K562 (cell line): Measurements from ENCODE around the gene NRXN3. TPM values are rescaled to one million over a fixed set of nuclear protein-coding genes. Genes with fewer than 3 reads are reported as not detected.
A peak's percentile ranks its signal among the peaks of the same experiment; 100 is the strongest.

Experiments
- ATAC-seq: fragments of 200-7000 bp; cut with Tn5 transposase; 3 replicates; pipeline ENCODE4 v1.9.1; 2020; ENCODE audit warnings: moderate library complexity
- BruUV-seq: library from RNA; stranded (reverse); fragments of 400-500 nt; replicated peaks from 2 replicates; lab custom pipeline; 2021; lab: Mats Ljungman, UMichigan
- CTCF ChIA-PET: fragments of 300-600 bp; formaldehyde crosslinking; extraction: SDS; loops from one replicate; lab custom pipeline; 2021; ENCODE audit warnings: low intra/inter-chr PET ratio; lab: Yijun Ruan, JAX
- POLR2A ChIA-PET: fragments of 300-600, 350-650 bp; sonication (Branson Sonifier 250); formaldehyde crosslinking; extraction: SDS; loops from one replicate; lab custom pipeline; 2021; ENCODE audit warnings: antibody characterized with exemption, inconsistent platforms; lab: Yijun Ruan, JAX
- DNase-seq, 4 experiments: peaks; one replicate each; pipeline versions ENCODE4 v3.0.0 to v3.0.0-alpha.2; 2011 to 2018; ENCODE audit warnings: low spot score in 3 of 4, mixed read lengths in 3 of 4; ENCODE audit errors: extremely low read depth in 1 of 4
- FAIRE-seq: peaks from 2 replicates; lab custom pipeline; 2011; peaks lifted over from hg19 to GRCh38; lab: Jason Lieb, UNC
- H2AFZ ChIP-seq: 2 replicates; pipeline ENCODE4 v1.6.0; 2011; ENCODE audit warnings: low read depth, low read length, control low read depth, inconsistent platforms
- H3K27ac ChIP-seq: fragments of 200-600 bp; 3 replicates; pipeline ENCODE4 v1.8.0; 2011; ENCODE audit warnings: low read depth, mild to moderate bottlenecking, control low read depth, inconsistent platforms, low read length, moderate library complexity, mixed read lengths; ENCODE audit errors: extremely low read depth
- H3K27me3 ChIP-seq, 2 experiments: fragments of 300-600 bp in 1 of 2; 2 replicates in 1 of 2; 3 replicates in 1 of 2; pipeline versions ENCODE4 v1.6.0 to v1.8.0; 2011; ENCODE audit warnings: inconsistent platforms in 2 of 2, low read length in 2 of 2, mild to moderate bottlenecking in 1 of 2, mixed read lengths in 1 of 2, moderate library complexity in 1 of 2; ENCODE audit not compliant: control insufficient read depth in 2 of 2, insufficient read depth in 2 of 2
- H3K36me3 ChIP-seq: fragments of 300-600 bp; 3 replicates; pipeline ENCODE4 v1.8.0; 2011; ENCODE audit warnings: mild to moderate bottlenecking, low read length, inconsistent platforms; ENCODE audit not compliant: control insufficient read depth, insufficient read depth
- H3K4me1 ChIP-seq, 2 experiments: fragments of 200-600 bp in 1 of 2; replicated peaks in 1 of 2; 2 replicates in 1 of 2; 3 replicates in 1 of 2; pipeline versions ENCODE4 v1.5.1 to v1.8.0; 2011; ENCODE audit warnings: inconsistent platforms in 2 of 2, low read length in 2 of 2, mild to moderate bottlenecking in 1 of 2, mixed read lengths in 1 of 2, moderate library complexity in 1 of 2; ENCODE audit not compliant: control insufficient read depth in 2 of 2, insufficient read depth in 2 of 2
- H3K4me2 ChIP-seq: 2 replicates; pipeline ENCODE4 v1.6.1; 2011; ENCODE audit warnings: low read length, control low read depth, inconsistent platforms, mixed read lengths; ENCODE audit not compliant: insufficient read depth
- H3K4me3 ChIP-seq: fragments of 200-600 bp; sonication (generic), shearing (Covaris generic); 2 replicates; pipeline ENCODE4 v1.5.1; 2016; ENCODE audit warnings: control low read depth, inconsistent platforms
- H3K79me2 ChIP-seq: fragments of 200-600 bp; 3 replicates; pipeline ENCODE4 v1.8.0; 2011; ENCODE audit warnings: low read length, inconsistent platforms; ENCODE audit not compliant: control insufficient read depth, insufficient read depth
- H3K9ac ChIP-seq, 2 experiments: 2 replicates each; pipeline versions ENCODE4 v1.6.0 to v1.6.1; 2011; ENCODE audit warnings: low read depth in 2 of 2, low read length in 2 of 2, control low read depth in 1 of 2, inconsistent platforms in 1 of 2, mild to moderate bottlenecking in 1 of 2, mixed read lengths in 1 of 2; ENCODE audit not compliant: insufficient read depth in 1 of 2
- H3K9me1 ChIP-seq: one replicate; pipeline ENCODE4 v1.6.0; 2011; ENCODE audit warnings: inconsistent platforms, mild to moderate bottlenecking, low read length, moderate library complexity; ENCODE audit not compliant: control insufficient read depth, insufficient read depth
- H3K9me3 ChIP-seq: replicated peaks from 2 replicates; pipeline ENCODE4 v1.5.1; 2011; ENCODE audit warnings: low read depth, low read length, inconsistent platforms; ENCODE audit not compliant: control insufficient read depth, insufficient read depth
- H4K20me1 ChIP-seq: replicated peaks from 2 replicates; pipeline ENCODE4 v1.6.1; 2011; ENCODE audit warnings: low read length, inconsistent platforms, mixed read lengths; ENCODE audit not compliant: control insufficient read depth, insufficient read depth
- CTCF ChIP-seq, 3 experiments: IDR thresholded peaks in 2 of 3; conservative IDR thresholded peaks in 1 of 3; 2 replicates each; pipeline ENCODE4 v1.5.1; 2011 to 2012; ENCODE audit warnings: low read length in 3 of 3, mild to moderate bottlenecking in 3 of 3, control low read depth in 2 of 3, improper control_type of control experiment in 1 of 3, inconsistent platforms in 1 of 3, low read depth in 1 of 3, mixed read lengths in 1 of 3, moderate library complexity in 1 of 3; ENCODE audit not compliant: insufficient read depth in 2 of 3
- IRF1 ChIP-seq: sonication (generic); formaldehyde crosslinking; IDR thresholded peaks from 2 replicates; pipeline ENCODE4 v1.8.0; 2022; ENCODE audit warnings: missing genetic modification reagents, mild to moderate bottlenecking, borderline replicate concordance
- NFIX ChIP-seq: fragments of 250-450 bp; sonication (Bioruptor Pico); IDR thresholded peaks from 2 replicates; pipeline ENCODE4 v1.4.0; 2020; ENCODE audit warnings: low read depth, mild to moderate bottlenecking, moderate library complexity
- TEAD2 ChIP-seq: fragments of 450-650 bp; IDR thresholded peaks from 2 replicates; pipeline ENCODE4 v1.6.1; 2016; ENCODE audit warnings: missing genetic modification characterization, control low read depth, missing compliant biosample characterization
- ZNF384 ChIP-seq: IDR thresholded peaks from 2 replicates; pipeline ENCODE4 v1.6.1; 2012; ENCODE audit warnings: low read depth, low read length, improper control_type of control experiment
- ZNF407 ChIP-seq: fragments of 450-650 bp; IDR thresholded peaks from 2 replicates; pipeline ENCODE4 v1.6.1; 2016; ENCODE audit warnings: low read depth
- WGBS: fragments of 100-300 bp; shearing (Covaris generic); methylation state at CpG from one replicate; pipeline ENCODE4 v1.1.6; 2016; ENCODE audit warnings: low coverage, mixed read lengths; ENCODE audit not compliant: insufficient coverage; ENCODE audit errors: missing lambda C conversion rate; 5-methylcytosine and 5-hydroxymethylcytosine counted together
- in situ Hi-C: fragments of 300-500 bp; cut with MboI; formaldehyde crosslinking; loops from 4 replicates; pipeline ENCODE4 v1.15.0; 2018; ENCODE audit warnings: inconsistent platforms, mixed read lengths
- intact Hi-C: fragments of 100-400 bp; cut with micrococcal nuclease; formaldehyde crosslinking; loops from 2 replicates; pipeline ENCODE4 v1.14.2; 2022
- polyA plus RNA-seq, 8 experiments: library from polyadenylated mRNA; depleted of rRNA in 4 of 8; stranded (reverse) in 5 of 8; unstranded in 3 of 8; fragments of >200 nt; fragmentation: Nextera tagmentation in 2 of 8; fragmentation: Illumina TruSeq in 1 of 8; extraction: Ambion mirVana in 2 of 8; extraction: Trizol in 1 of 8; gene quantifications; 2 replicates each; pipeline versions ENCODE4 v1.2.1 to v1.2.3, GENCODE V29; 2011 to 2014; ENCODE audit warnings: inconsistent platforms in 1 of 8, missing spikeins in 1 of 8
- total RNA-seq, 7 experiments: library from RNA; depleted of rRNA in 6 of 7; stranded (reverse); fragments of >200 nt in 6 of 7; fragmentation: Illumina TruSeq in 2 of 7; extraction: Trizol in 2 of 7; gene quantifications; 2 replicates each; pipeline versions ENCODE4 v1.2.1 to v1.2.3, GENCODE V29; 2011 to 2021; ENCODE audit warnings: low replicate concordance in 1 of 7

NRXN3 gene
- total and polyA plus RNA-seq, 9 of the 15 experiments (the other 6 are each of a cell fraction or from before 2014, with no cell fraction given), result 0.09 TPM; not detected in 8

GRCh38 chr14:78933948-78934524, 763.9 kb downstream of the NRXN3 start:
- H3K9me1 ChIP-seq, result no peaks in the 10 kb centered on the region
- H3K9me3 ChIP-seq, result no peaks in the 10 kb centered on the region
- H2AFZ ChIP-seq, result no peak overlapping the region
- DNase-seq, result peak; percentile 6 to 13 (median 8)
- POLR2A ChIA-PET, result interaction anchor here (0.6 kb wide), 1 partner anchor 182 kb away, joined by 3 read pairs; no protein-coding TSS in a partner anchor
- intact Hi-C loops, result no loop called here
- no TSS peak for BruUV-seq
- no peak for FAIRE-seq
- no peaks in the 10 kb centered on the region for H3K27me3 ChIP-seq
- H3K27ac ChIP-seq, result no peak overlapping the region
- 4% methylated on average over 2 of the region's 4 CpGs for WGBS
- no peak overlapping the region for H3K9ac ChIP-seq
- no peaks in the 10 kb centered on the region for H3K79me2 ChIP-seq
- H3K4me2 ChIP-seq, result no peak overlapping the region
- H3K36me3 ChIP-seq, result no peaks in the 10 kb centered on the region
- H3K4me1 ChIP-seq, result no peaks in the 10 kb centered on the region
- no peak for ATAC-seq
- H3K4me3 ChIP-seq, result no peak overlapping the region
- peak; percentile 92 for TF ChIP-seq ZNF384
- TF ChIP-seq NFIX (CRISPR knock-in tag), result no peak
- no peak for TF ChIP-seq IRF1 (CRISPR knock-in tag)
- TF ChIP-seq CTCF (IDR thresholded peaks at IDR 0.05 in 2 of 3, conservative IDR thresholded peaks at IDR 0.05 in 1 of 3; ENCODE audit: insufficient read depth in 2 of 3, low read depth in 1 of 3, low read length in 3 of 3), result peak in 2 of 3 experiments; percentile 9 to 38; a peak in 3 of 6 replicates
- no peak for TF ChIP-seq ZNF407
- no peak for TF ChIP-seq TEAD2 (tag)
- in situ Hi-C loops, result no loop called here
- no peaks in the 10 kb centered on the region for H4K20me1 ChIP-seq
- CTCF ChIA-PET, result interaction anchor here (0.6 kb wide), 1 partner anchor 947 kb away, joined by 6 read pairs; no protein-coding TSS in a partner anchor
